Measurements from ENCODE around the gene ABLIM1.

Gene ABLIM1

DNA sequence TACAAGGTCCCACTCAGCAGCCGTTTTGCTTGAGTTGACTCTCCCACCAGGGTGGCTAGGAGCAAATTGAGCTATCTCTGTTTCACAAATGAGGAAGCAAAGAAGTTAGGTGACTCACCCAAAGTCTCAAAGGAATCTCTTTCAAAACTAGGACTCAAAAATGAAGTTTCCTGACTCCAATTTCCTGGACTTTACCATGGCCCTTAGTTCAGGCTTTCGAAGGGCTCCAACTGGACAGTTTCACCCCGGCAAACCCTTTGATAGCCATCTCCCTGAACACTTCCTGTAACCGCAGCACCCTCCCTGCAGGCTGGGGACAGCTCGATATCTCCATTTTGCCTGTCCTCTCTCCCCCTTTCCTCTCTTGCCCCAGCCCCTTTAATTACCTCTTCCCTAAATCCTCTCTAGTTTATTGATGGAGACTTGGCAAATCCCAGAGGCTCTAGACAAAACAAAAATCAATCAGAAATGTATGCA, 249.1 kb downstream of the ABLIM1 start:
- Histone ChIP-seq H4K20me1 (peaks cover 12% of the 10 kb centered on the region), H3K27ac (no peak overlapping the region), H3K27me3 (peaks cover 33% of the 10 kb centered on the region), H3K9me3 (0 out of 2 replicates have a peak, but pooled peaks cover 5% of the 10 kb centered on the region), H3K36me3 (no peaks in the 10 kb centered on the region), H3K9ac (no peak overlapping the region), H3K4me2 (peak overlapping the region; percentile 56), H3K4me3 (no peak overlapping the region), H3K4me1 (peaks cover 26% of the 10 kb centered on the region)
- TF ChIP-seq Cebpa-rat (IDR thresholded peaks at IDR 0.05), result no peak

DNA sequence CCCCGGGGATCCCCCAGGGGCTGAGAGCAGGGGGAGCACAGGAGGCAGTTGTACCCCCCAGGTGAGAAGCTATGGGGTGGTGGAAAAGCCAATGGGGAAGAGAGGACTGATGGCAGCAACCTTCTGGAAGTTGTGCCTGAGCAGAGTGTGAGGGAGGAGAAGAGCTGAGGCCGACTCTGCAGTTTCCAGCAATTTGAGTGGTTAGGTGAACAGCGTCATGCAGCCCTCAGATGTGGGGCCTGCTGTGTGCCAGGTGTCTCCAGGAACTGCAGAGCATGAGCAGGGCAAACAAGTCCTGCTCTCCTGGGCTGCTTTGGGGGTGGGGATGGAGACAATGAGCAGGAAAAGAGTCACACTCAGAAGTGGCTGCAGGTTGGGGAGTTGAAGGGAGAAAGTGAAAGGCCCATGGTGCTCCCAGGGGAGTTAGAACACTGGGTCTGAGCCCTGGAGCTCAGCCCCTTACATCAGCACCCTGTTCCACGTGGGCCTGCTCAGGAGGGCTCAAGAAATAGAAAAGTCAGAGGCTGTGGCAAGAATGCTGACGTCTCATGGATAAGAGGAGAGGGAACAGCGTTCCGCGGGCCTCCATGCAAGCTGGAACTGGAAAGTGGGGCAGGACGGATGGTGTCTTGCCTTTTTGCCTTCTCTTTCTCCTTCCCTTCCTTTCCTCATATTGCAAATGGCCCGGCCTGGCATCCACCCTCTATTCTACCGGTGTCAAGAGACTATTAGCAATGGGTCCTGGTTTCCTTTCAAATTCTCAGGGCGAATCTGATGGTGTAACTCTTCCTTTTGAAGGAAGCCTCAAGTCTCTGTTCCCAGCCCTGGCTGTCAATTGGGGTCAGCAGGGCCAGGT, 249.7 kb downstream of the ABLIM1 start:
- Histone ChIP-seq H3K36me3 (no peaks in the 10 kb centered on the region), H3K4me2 (peak overlapping the region; percentile 56), H3K9ac (no peak overlapping the region), H3K27me3 (peaks cover 40% of the 10 kb centered on the region), H4K20me1 (peaks cover 18% of the 10 kb centered on the region), H3K27ac (no peak overlapping the region), H3K4me1 (peaks cover 32% of the 10 kb centered on the region), H3K9me3 (0 out of 2 replicates have a peak, but pooled peaks cover 5% of the 10 kb centered on the region), H3K4me3 (no peak overlapping the region)
- TF ChIP-seq Cebpa-rat (IDR thresholded peaks at IDR 0.05), result no peak

DNA sequence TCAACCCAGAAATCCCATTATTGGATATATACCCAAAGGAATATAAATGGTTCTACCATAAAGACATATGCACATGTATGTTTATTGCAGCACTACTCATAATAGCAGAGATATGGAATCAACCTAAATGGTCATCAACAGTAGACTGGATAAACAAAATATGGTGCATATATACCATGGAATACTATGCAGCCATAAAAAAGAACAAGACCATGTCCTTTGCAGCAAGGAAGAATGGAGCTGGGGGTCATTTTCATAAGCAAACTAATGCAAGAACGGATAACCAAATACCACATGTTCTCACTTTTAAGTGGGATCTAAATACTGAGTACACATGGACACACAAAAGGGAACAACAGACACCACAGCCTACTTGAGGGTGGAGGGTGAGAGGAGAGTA, 251.6 kb downstream of the ABLIM1 start:
- Histone ChIP-seq H3K27me3 (peaks cover 59% of the 10 kb centered on the region), H3K4me1 (peaks cover 42% of the 10 kb centered on the region), H3K27ac (no peak overlapping the region), H3K4me3 (no peak overlapping the region), H3K4me2 (no peak overlapping the region), H4K20me1 (peaks cover 25% of the 10 kb centered on the region), H3K9ac (no peak overlapping the region), H3K9me3 (0 out of 2 replicates have a peak, but pooled peaks cover 5% of the 10 kb centered on the region), H3K36me3 (no peaks in the 10 kb centered on the region)
- TF ChIP-seq Cebpa-rat (IDR thresholded peaks at IDR 0.05), result no peak

- H3K4me3 ChIP-seq, result peak overlapping the region; percentile 62
- no peak for TF ChIP-seq Cebpa-rat (IDR thresholded peaks at IDR 0.05)
Measured at GRCh38 chr10:114405011-114405350, 253.1 kb downstream of the ABLIM1 start.

DNA sequence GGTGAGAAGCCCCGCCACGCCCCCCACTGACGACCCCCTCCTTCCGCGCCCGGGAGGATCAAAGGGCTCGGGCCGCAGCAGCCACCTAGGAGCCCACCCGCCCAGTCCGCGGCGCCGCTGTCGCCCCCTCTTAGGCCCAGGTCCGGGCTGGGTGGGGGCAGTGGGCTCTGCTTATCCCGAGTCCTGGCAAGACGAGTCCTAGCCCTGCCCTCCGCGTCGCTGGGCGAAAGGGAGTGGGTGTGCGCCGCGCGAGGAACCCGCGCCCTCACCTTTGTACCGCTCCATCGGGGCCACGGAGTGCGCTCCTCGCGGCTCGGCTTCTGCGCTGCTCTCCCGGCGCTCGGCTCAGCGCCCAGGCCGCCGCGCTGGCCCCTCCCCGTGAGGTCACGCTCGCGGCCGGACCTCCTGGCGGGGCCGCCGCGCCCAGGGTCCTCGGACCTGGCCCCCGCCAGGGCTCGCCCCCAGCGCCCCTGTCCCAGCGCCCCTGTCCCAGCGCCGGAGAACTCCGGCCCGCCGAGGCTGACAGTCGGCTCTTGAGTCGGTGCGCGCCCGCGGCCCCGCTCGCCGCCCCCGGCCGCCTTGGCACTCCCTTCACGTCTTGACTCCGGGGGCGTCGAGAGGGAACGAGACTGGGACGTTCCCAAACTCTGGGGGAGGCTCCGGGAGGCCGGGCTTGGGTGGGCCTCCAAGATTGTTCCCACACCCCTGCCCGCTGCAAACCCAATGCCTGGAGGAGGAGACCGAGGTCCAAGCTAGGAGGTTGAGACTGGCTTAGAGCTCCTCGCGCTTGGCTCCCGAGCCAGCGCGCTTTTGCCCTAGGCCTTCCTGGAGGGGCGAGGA, 253.7 kb downstream of the ABLIM1 start, which contains the start of gene AFAP1L2:
AFAP1L2 (minus strand) TSS at position 332 of the 840 bp plus-strand sequence; CDS start at position 285, 47 bp downstream.
- Histone ChIP-seq H3K9ac (no peak within 1 kb of the TSS), H3K4me3 (peak within 1 kb of the TSS; percentile 62), H3K27ac (no peak within 1 kb of the TSS)

More at GRCh38 chr10:114405011-114405350, 253.1 kb downstream of the ABLIM1 start:
- H3K9ac ChIP-seq, result no peak overlapping the region
- H3K9me3 ChIP-seq, result 0 out of 2 replicates have a peak, but pooled peaks cover 5% of the 10 kb centered on the region
- H4K20me1 ChIP-seq, result peaks cover 25% of the 10 kb centered on the region
- H3K4me2 ChIP-seq, result peak overlapping the region; percentile 87
- no peak overlapping the region for H3K27ac ChIP-seq
- H3K36me3 ChIP-seq, result no peaks in the 10 kb centered on the region
- H3K4me1 ChIP-seq, result peaks cover 42% of the 10 kb centered on the region
- peaks cover 65% of the 10 kb centered on the region for H3K27me3 ChIP-seq

DNA sequence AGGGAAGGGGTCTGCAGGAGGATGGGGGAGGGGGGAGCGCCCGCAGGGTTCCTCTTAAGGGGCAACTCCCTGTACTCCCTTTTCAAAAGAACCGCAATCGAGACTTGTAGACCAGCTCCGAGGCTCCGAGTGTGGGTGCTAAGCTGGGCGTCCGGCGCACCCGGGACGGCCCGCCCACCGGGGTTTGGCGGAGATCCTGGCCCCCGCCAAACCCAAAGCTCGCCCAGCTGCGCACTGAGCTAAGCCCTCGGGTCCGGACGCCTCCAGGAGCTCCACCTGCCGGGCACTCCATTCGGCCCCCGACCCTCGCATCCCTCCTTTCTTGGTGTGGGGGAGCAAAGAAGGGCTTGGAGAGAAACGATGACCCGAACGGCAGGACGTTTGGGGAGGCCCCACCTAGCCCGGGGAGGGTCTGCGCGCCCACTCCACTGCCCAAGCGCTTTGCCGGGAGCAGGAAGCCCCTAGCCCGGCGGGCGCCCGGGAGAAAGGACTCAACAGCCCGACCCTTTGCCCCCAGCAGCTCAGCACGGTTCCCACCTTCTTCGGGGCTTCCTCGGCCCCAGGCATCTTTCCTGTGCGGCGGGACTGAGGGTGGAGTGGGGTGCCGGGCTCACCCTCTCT, 254.4 kb downstream of the ABLIM1 start:
- TF ChIP-seq Cebpa-rat (IDR thresholded peaks at IDR 0.05), result no peak
- peaks cover 37% of the 10 kb centered on the region for H3K4me1 ChIP-seq
- H3K36me3 ChIP-seq, result no peaks in the 10 kb centered on the region
- H3K27me3 ChIP-seq, result peaks cover 65% of the 10 kb centered on the region
- peaks cover 25% of the 10 kb centered on the region for H4K20me1 ChIP-seq
- no peak overlapping the region for H3K27ac ChIP-seq
- 0 out of 2 replicates have a peak, but pooled peaks cover 5% of the 10 kb centered on the region for H3K9me3 ChIP-seq
- H3K9ac ChIP-seq, result no peak overlapping the region
- H3K4me3 ChIP-seq, result peak overlapping the region; percentile 62
- peak overlapping the region; percentile 87 for H3K4me2 ChIP-seq

More for the DNA sequence above, 253.7 kb downstream of the ABLIM1 start, which contains the start of gene AFAP1L2:
- Histone ChIP-seq H3K9me3 (0 out of 2 replicates have a peak, but pooled peaks cover 5% of the 10 kb centered on the region), H3K4me1 (peaks cover 42% of the 10 kb centered on the region), H3K27me3 (peaks cover 65% of the 10 kb centered on the region), H4K20me1 (peaks cover 25% of the 10 kb centered on the region), H3K4me2 (peak within 1 kb of the TSS; percentile 87), H3K36me3 (no peaks in the 10 kb centered on the region)
- no peak for TF ChIP-seq Cebpa-rat (IDR thresholded peaks at IDR 0.05)

DNA sequence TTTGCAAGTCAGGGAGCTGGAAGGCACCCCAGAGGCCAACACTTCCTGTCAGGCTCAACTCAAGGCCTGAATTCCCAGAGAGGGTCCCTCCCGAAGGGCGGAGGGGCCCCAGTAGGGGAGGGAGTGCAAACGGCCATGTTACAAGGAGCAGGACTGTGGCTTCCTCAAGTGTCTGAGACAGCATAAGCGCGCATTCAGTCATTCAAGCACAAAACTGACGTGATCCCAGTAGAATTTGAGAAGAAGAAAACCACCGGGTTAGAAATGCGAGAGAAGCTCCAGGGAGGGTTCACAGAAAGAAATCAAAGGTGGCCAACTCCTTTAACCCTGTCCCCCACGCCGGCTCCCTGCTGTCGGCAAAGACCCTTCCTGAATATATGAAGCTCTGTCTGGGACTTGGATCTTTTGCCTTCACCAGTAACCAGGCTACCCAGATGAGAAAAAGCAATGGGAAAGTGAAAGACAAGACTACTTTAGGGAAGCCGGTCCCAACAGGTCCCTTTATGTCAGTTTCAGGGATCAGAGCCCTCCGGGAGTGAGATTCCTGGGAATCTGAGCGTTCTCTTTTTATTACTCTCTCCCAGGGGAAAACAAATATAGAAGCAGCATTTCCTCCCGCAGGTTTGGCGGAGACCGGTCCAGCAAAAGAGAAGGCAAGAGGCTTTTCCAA, 255.1 kb downstream of the ABLIM1 start:
- no peak overlapping the region for H3K27ac ChIP-seq
- H3K9me3 ChIP-seq, result 0 out of 2 replicates have a peak, but pooled peaks cover 5% of the 10 kb centered on the region
- peak overlapping the region; percentile 87 for H3K4me2 ChIP-seq
- H3K4me1 ChIP-seq, result peaks cover 36% of the 10 kb centered on the region
- no peak overlapping the region for H3K9ac ChIP-seq
- H4K20me1 ChIP-seq, result peaks cover 25% of the 10 kb centered on the region
- no peak for TF ChIP-seq Cebpa-rat (IDR thresholded peaks at IDR 0.05)
- no peaks in the 10 kb centered on the region for H3K36me3 ChIP-seq
- H3K4me3 ChIP-seq, result peak overlapping the region; percentile 62
- peaks cover 64% of the 10 kb centered on the region for H3K27me3 ChIP-seq

- H3K4me1 ChIP-seq, result peaks cover 38% of the 10 kb centered on the region
- H3K9me3 ChIP-seq, result 0 out of 2 replicates have a peak, but pooled peaks cover 5% of the 10 kb centered on the region
- peaks cover 25% of the 10 kb centered on the region for H4K20me1 ChIP-seq
- H3K4me3 ChIP-seq, result no peak overlapping the region
- peaks cover 59% of the 10 kb centered on the region for H3K27me3 ChIP-seq
- no peak overlapping the region for H3K9ac ChIP-seq
- H3K27ac ChIP-seq, result no peak overlapping the region
- H3K36me3 ChIP-seq, result no peaks in the 10 kb centered on the region
- TF ChIP-seq Cebpa-rat (IDR thresholded peaks at IDR 0.05), result no peak
- no peak overlapping the region for H3K4me2 ChIP-seq
Measured at GRCh38 chr10:114402233-114402632, 255.8 kb downstream of the ABLIM1 start.
